GM12873 (cell line): Measurements from ENCODE around the gene TEC.

Experiments
- CTCF ChIP-seq: IDR thresholded peaks from 2 replicates; pipeline ENCODE4 v1.5.1; 2012; ENCODE audit warnings: low read depth, mild to moderate bottlenecking, moderate library complexity, low read length, control low read depth; ENCODE audit not compliant: insufficient read depth; ENCODE audit errors: missing control alignments

Gene TEC

DNA sequence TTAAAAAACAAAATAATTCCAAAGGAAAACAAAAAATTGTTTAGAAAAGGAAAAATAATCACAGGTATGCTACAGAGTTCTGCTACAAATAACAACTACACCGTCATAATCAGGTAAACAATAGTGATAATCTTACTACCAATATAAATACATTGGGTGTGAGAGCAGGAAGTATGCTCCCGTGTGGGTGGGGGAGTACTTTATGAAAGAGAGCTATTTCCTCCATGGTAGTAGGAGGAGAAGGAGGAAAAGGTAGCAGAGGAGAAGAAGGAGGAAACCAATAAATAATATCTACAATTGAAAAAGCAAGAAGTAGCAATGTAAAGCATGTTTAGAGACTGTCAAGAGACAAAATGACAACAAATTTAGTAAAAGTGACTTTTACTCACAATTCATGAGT lies 35.1 kb downstream of the TEC start:
- TF ChIP-seq CTCF, result no peak

DNA sequence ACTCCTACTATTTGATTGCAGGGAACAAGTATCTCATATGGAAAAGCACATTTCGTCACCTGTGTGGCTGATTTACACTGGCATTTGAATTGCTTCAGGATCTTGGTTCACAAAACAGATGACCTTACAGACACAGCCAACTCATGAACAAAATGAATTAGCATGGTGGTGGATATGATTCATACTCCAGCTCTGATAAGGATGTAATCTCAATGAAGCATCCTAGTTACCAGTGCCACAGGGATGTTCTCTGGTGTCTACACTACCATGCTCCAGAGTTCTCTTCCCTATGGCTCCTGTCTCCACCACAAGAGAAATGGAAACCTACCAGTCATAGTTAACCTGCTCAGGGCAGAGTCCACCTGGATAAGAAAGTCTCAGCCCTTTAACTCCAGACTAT lies 40.7 kb downstream of the TEC start:
- no peak for TF ChIP-seq CTCF

- no peak for TF ChIP-seq CTCF
Measured at GRCh38 chr4:48227662-48228061, 42.0 kb downstream of the TEC start.

DNA sequence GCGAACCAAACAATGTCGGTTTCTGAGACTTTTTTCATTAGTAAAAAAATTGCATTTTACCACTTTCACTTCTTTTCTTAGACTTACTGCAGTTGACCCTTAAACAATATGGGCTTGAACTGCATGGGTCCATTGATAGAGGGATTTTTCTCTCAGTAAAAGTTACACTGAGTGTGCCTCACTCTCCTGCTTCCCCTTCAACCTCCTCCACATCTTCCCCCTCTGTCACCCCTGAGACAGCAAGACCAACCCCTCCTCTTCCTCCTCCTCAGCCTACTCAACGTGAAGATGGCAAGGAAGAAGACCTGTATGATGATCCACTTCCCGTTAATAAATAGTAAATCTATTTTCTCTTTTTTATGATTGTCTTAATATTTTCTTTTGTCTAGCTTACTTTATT lies 43.4 kb downstream of the TEC start:
- TF ChIP-seq CTCF, result no peak

GRCh38 chr4:48225368-48226141 lies 44.1 kb downstream of the TEC start:
- TF ChIP-seq CTCF, result no peak

DNA sequence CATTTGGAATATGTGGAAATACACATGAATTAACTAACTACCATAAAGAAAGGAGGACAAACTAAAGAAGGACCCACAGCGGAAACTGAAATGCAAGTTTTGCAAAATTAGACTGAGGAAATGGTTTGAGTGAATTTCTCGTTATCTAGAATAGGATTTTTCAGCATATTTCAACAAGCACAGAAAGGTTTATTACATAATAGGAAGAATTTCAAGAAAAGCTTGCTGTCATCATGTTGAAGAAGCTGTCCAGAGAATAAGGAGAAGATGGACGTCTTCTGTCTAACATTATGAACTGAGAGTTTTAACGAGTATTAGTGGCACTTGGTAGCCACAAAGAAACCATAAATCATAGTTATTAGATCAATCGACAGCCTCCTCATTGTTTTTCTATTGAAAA lies 45.0 kb downstream of the TEC start:
- TF ChIP-seq CTCF, result no peak

GRCh38 chr4:48223633-48224295 lies 45.9 kb downstream of the TEC start:
- no peak for TF ChIP-seq CTCF
